Measurements from ENCODE around the gene HDGFL3.
"Not testable (repeated sequence)": the region's sequence is repeated elsewhere in the genome, so short reads cannot be mapped to it uniquely, and the experiment has no call there.

The HDGFL3 gene

DNA sequence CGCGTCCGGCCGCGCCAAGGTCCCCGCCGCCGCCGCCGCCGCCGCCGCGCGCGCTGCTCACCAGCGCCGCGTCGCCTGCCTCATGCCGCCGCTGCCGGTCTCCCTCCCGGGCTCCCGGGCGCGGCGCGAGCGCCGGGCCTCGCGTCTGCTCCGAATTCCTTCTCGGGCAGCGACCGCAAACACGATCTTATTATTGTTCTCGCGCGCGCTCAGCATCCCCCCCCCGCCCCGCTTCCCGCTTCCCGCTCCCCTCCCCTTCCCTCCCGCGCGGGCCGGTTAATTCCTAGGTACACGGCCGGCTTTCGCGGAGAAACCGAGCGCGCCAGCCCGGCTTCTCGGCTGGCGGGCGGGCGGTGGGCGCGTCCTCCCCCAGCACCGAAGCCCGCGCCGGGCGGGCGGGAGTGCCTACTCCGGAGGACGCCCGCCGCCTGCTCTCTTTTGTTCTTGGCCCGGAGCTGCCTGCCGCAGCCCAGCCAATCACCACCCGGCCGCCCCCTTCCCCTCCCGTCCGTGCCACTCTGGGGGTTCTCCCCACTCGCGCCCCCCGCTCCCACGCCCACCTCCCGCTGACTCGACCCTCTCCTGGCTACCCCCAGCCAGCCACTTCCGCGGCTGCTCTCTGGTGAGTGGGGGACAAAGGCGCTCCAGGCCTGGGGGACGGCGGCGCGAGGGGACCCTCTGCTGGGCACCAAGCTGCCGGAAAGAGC is at the start of gene HDGFL3:
Gene HDGFL3 (minus strand): TSS at position 164 of the 707 bp plus-strand sequence. CDS start 409 bp downstream, outside the sequence.
- peak in 1 of 2 donors; percentile 12 for DNase-seq

DNA sequence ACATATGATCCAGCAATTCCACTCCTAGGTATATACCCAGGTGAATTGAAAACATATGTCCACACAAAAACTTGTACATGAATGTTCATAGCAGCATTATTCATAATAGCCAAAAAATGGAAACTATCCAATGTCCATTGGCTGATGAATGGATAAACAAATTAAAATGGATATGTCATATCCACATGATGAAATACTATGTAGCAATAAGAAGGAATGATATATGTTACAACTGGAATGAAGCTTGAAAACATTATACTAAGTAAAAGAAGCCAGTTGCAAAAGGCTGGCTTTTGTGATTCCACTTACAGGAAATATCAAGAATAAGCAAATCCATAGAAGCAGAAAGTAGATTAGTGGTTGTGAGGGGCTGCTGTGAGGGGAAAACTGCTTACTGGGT is 43.2 kb upstream of the HDGFL3 start:
- DNase-seq, result no peak

- no peak for DNase-seq
Observed at GRCh38 chr15:83249030-83249343, 41.4 kb upstream of the HDGFL3 start.

GRCh38 chr15:83248151-83249029 is 40.8 kb upstream of the HDGFL3 start:
- DNase-seq, result peak; percentile 48 to 89

GRCh38 chr15:83243634-83244033 is 36.0 kb upstream of the HDGFL3 start:
- no peak for DNase-seq

DNA sequence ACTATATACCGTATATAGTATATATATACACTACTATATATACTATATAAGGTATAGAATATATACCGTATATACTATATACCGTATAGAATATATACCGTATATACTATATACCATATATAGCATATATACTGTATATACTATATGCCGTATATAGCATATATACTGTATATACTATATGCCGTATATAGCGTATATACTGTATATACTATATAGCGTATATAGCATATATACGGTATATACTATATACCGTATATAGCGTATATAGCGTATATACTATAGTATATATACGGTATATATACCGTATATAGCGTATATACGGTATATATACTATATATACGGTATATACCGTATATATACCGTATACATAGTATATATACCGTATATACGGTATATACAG is 22.6 kb upstream of the HDGFL3 start:
- no peak for DNase-seq

DNA sequence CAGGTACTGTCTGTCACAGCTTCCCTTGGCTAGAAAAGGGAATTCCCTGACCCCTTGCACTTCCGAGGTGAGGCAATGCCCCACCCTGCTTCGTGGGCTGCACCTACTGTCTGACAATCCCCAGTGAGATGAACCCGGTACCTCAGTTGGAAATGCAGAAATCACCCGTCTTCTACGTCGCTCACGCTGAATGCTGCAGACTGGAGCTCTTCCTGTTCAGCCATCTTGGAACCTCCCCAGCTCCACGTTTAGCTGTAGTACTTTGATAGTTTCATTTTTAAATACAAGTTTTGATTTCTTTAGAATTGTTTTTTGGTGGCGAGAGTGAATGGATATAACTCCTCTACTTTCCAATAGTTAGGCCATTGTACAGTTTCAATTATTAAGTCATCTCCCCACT is 17.8 kb upstream of the HDGFL3 start:
- no peak for DNase-seq

DNA sequence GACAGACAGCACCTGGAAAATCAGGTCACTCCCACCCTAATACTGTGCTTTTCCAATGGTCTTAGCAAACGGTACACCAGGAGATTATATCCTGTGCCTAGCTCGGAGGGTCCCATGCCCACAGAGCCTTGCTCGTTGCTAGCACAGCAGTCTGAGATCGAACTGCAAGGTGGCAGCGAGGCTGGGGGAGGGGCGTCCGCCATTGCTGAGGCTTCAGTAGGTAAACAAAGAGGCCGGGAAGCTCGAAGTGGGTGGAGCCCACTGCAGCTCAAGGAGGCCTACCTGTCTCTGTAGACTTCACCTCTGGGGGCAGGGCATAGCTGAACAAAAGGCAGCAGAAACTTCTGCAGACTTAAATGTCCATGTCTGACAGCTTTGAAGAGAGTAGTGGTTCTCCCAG is 14.2 kb upstream of the HDGFL3 start:
- not testable (repeated sequence) for DNase-seq

DNA sequence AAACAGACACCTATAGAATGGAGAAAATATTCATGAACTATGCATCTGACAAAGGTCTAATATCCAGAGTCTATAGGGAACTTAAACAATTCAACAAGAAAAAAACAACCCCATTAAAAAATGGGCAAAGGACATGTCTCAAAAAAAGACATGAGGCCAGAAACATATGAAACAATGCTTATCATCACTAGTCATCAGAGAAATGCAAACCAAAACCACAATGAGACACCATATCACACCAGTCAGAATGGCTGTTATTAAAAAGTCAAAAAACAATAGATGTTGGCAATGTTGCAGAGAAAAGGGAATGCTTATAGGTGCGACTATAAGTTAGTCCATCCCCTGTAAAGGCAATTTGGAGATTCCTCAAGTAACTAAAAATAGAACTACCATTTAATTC is 11.4 kb upstream of the HDGFL3 start:
- no peak for DNase-seq

DNA sequence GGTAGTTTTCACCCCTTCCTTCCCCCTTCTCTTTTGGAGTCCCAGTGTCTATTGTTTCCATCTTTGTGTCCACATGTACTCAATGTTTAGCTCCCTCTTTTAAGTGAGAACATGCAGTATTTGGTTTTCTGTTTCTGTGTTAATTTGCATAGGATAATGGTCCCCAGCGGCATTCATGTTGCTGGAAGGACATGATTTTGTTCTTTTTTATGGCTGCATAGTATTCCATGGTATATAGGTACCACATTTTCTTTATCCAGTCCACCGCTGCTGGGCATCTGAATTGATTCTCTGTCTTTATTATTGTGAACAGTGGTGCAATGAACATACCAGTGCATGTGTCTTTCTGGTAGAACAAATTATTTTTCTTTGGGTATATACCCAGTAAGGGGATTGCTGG is 7.7 kb upstream of the HDGFL3 start:
- no peak for DNase-seq

DNA sequence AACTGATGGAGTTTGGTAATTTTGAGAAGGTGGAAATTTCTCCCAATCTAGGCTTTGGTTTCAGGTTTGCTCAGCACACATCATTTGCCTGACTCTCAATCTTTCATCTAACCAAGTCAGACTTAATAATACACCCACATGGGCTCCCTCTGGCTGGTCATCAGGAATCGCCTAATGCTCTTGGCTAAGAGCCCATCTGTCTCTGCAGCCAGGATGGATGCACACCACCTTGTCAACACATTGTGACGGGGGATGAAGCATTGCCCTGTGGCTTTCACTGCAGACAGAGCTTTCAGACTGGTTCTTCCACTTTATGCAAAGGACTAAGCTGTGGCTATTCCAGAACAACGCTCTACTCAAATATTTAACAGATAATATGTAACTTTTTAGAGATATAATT is 3.0 kb upstream of the HDGFL3 start:
- DNase-seq, result no peak

DNA sequence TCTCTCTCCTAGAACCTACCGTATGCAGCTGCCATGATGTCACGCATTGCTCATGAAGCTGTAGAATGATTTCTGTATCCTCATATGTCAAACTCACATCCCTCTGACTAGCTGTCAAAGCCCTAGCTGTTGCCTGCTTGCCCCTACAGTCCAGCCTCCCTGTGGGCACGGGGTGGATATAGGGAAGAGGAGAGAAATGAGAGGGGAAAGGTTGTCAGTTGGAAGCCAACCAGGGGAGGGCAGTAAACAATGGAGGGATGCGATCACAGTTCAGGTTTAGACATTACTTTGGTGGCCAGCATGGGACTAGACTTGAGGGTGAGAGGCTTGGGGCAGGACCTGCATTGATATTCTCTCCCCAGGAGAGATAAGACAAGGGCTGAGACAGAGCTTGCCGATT is 1.7 kb upstream of the HDGFL3 start:
- no peak for DNase-seq

DNA sequence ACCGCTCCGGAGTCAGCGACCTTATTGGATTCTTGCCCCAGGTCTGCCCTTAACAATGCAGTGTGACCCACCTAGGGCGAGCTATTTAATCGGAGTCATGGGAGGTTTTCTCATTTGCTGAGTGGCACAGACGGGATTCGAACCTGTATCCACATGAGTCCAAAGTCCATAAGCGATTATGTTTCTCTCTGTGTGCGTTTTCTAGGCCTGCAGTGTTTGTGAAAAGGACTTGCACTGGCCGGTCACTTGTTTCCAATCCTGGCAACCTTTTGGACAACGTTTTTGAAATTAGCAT is 691 bp upstream of the HDGFL3 start:
- no peak for DNase-seq

GRCh38 chr15:83207009-83207659 is 489 bp downstream of the HDGFL3 start:
- no peak for DNase-seq

DNA sequence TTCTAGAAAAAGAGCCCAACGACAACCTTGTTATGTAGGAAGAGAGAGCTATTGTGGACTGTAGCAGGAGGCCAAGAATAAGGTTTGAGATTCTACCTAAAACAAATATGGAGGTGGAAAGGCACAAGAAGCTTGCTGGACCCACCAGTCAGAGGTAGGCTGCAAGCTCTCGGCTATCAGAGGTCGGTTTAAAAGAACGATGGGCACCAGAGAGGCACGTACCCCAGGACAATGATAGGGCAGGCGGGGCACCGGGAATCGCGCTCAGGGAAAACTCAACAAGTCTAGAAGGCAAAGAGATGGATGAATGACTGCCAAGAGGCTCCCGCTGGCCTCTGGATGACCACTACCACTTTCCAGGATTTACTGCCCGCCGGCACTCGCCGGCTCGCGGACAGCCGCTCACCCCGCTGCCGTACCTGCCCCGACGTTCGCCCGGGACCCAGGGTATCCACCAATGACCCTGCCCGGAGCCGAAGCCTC is 1.1 kb downstream of the HDGFL3 start:
- DNase-seq, result no peak

DNA sequence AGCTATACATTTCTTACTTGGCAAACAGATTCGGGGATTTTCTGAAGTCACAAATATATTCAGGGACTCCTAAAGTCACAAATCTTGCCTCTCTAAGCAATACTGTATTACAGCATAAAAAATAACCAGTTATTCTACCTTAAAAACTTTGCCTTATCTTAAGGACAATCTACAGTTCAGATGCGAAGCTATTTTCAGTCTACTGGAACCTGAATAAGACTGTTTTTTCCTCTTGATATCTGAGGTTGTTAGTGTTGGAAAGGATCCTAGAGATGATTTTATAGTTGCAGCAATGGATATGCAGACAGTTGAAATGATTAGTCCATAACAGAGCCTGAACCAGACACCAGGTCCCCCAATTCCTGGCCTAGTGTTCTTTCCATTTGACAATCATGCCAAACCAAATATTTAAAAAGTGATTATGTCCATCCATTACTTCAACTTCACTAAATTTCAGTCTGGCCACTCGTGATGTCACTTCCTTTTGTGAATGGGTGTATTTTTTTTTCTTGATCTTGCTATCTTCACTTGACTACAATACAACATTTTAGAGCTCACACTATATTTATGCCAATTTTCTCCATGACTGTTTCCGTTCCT is 1.8 kb downstream of the HDGFL3 start:
- no peak for DNase-seq

GRCh38 chr15:83204697-83205096 is 2.9 kb downstream of the HDGFL3 start:
- DNase-seq, result no peak

- no peak for DNase-seq
Observed at GRCh38 chr15:83203543-83203942, 4.1 kb downstream of the HDGFL3 start.

GRCh38 chr15:83200589-83200988 is 7.0 kb downstream of the HDGFL3 start:
- no peak for DNase-seq

DNA sequence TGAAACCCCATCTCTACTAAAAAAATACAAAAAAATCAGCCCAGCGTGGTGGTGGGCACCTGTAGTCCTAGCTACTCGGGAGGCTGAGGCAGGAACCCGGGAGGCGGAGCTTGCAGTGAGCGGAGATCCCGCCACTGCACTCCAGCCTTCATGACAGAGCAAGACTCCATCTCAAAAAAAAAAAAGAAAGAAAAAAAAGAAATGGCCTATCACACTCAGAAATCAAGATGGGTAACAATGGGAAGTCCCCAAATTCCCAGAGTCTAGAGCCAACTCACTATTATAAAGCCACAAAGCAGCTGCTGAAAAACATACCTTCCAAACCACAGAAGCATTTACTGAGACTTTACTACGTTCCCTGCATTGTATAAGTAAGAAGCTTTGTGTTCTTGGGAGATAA is 7.5 kb downstream of the HDGFL3 start:
- peak in 1 of 2 donors; percentile 49 for DNase-seq

GRCh38 chr15:83199288-83199687 is 8.3 kb downstream of the HDGFL3 start:
- no peak for DNase-seq

GRCh38 chr15:83198476-83198875 is 9.1 kb downstream of the HDGFL3 start:
- DNase-seq, result no peak

GRCh38 chr15:83194528-83194927 is 13.1 kb downstream of the HDGFL3 start:
- DNase-seq, result no peak

DNA sequence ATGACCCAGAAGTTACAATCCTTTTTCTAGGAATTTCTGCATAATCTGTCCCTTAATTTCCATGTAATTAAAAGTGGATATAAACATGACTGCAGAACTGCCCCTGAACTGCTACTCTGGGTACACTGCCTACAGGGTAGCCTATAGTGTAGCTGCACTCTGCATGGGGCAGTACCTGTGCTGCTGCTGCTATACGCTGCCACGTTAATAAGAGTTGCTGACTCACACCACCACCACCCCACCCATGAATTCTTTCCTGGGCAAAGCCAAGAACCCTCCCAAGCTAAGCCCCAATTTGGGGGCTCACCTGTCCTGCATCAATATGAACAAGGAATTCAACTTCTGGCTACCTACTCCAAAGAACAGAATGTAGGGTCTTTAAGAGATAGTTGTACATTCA is 13.9 kb downstream of the HDGFL3 start:
- DNase-seq, result no peak

All from inflammatory macrophage treated with lipopolysaccharide for 1 hour (primary cell).